GM08714 (cell line): ENCODE data around the gene PYCARD.
"Not testable (repeated sequence)": the region's sequence is repeated elsewhere in the genome, so short reads cannot be mapped to it uniquely, and the experiment has no call there.

ENCODE experiments used
- H3K4me3 ChIP-seq: fragments of 200-500 bp; sonication (Bioruptor generic); 2 replicates; pipeline ENCODE4 v1.5.1; 2014; ENCODE audit warnings: mild to moderate bottlenecking, low read length, inconsistent platforms
- ZNF274 ChIP-seq: IDR thresholded peaks from 2 replicates; pipeline ENCODE4 v1.6.1; 2012; ENCODE audit warnings: mild to moderate bottlenecking, low read depth, low read length

The PYCARD gene

GRCh38 chr16:31177136-31177535 is 25.4 kb downstream of the PYCARD start:
- H3K4me3 ChIP-seq: no peak overlapping the region
- TF ChIP-seq ZNF274: no peak

GRCh38 chr16:31170048-31170447 is 32.5 kb downstream of the PYCARD start:
- H3K4me3 ChIP-seq: not testable (repeated sequence)

GRCh38 chr16:31168848-31169247 is 33.7 kb downstream of the PYCARD start:
- no peak for TF ChIP-seq ZNF274

DNA sequence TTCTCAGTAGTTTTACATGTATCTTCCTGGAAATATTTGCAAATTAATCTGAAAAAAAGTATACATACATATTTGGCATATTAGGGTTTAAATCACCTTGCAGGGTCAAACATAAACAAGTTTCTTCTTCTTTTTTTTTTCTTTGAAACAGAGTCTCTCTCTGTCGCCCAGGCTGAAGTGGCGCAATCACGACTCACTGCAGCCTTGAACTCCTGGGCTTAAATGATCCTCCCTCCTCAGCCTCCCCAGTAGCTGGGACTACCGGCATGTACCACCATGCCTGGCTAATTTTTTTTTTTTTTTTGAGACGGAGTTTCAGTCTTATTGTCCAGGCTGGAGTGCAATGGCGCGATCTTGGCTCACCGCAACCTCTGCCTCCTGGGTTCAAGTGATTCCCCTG is 35.2 kb downstream of the PYCARD start:
- no peak for TF ChIP-seq ZNF274
- H3K4me3 ChIP-seq: no peak overlapping the region

More at GRCh38 chr16:31168848-31169247, 33.7 kb downstream of the PYCARD start:
- H3K4me3 ChIP-seq: no peak overlapping the region

GRCh38 chr16:31157136-31157535 is 45.4 kb downstream of the PYCARD start:
- H3K4me3 ChIP-seq: no peak overlapping the region

More at GRCh38 chr16:31157136-31157535, 45.4 kb downstream of the PYCARD start:
- TF ChIP-seq ZNF274: no peak
